Stimulated activated CD8-positive, alpha-beta memory T cell treated with anti-CD3 and anti-CD28 coated beads, Interleukin-12 subunit alpha, Interleukin-12 subunit beta, amount 100 ng/mL, for 24 hours (primary cell): ENCODE data around the gene SEMG1.

ENCODE experiments used
- DNase-seq: peaks from one replicate; pipeline ENCODE4 v3.0.0-alpha.2; 2020; ENCODE audit errors: extremely low read depth

Gene SEMG1

GRCh38 chr20:45221076-45221475 is 14.2 kb downstream of the SEMG1 start, which contains the start of gene SEMG2:
Gene SEMG2, plus strand, starts transcription at chr20:45221373. Its CDS starts 17 bp downstream, at chr20:45221390.
- DNase-seq, result no peak

- DNase-seq, result no peak
Measured at GRCh38 chr20:45223136-45223535, 16.3 kb downstream of the SEMG1 start.

DNA sequence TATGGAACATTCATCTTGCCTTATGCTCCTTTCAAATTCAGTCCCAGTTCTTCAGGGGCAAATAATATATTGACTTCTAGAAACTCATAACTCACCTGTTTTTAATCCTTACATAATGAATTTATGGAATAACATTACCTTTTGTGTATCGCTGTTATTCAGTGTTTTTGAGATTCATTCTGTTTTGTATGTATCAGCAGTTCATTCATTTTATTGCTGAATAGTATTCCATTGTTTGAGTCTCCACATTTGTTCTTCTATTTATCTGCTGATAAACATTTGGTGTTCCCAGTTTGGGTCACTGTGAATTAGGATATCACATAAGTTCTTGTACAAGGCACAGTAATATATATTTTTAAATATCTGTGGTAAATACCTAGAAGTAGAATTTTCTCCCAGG is 19.5 kb downstream of the SEMG1 start:
- DNase-seq, result no peak

GRCh38 chr20:45229264-45230056 is 22.6 kb downstream of the SEMG1 start:
- DNase-seq, result peak; percentile 3

GRCh38 chr20:45230631-45231030 is 23.8 kb downstream of the SEMG1 start:
- no peak for DNase-seq

DNA sequence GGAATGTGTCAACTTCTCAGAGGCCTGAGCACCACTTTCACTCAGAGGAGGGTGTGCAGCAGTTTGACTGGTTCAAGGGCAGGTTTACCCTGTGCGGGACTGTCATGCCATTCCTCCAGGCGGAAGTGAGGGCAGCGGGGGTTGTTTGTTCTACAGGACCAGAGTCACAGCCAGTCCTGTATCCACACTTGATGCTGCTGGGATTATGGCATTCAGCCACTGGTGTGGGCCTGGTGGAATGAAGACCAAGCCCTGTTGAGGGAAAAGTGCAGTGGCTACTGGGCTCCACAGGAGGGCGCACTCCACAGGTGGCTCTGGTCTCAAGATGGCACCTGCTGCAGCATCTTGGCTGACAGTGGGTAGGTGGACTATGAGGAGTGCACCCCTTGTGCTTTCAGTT is 29.2 kb downstream of the SEMG1 start:
- DNase-seq, result no peak

GRCh38 chr20:45238139-45238538 is 31.3 kb downstream of the SEMG1 start:
- no peak for DNase-seq

DNA sequence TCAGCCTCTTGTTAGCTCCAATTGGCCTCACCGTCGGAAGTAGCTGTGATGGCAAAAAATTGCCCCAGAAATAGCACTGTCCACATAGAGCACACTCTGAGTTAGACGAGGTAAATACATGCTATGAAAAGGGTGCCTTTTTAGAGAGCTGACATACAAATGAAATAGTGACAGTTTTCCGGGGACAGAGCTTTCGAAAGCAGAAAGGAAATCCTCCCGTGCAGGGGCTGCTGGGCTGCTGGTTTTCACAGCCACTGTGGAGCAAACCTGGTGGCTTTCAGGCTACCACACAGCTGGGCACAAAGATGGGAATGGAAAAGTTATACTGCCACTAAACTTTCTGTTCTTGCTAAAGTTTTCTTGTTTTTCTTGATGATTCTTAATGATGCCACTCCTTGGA is 39.3 kb downstream of the SEMG1 start:
- DNase-seq, result no peak

- no peak for DNase-seq
Measured at GRCh38 chr20:45247865-45248264, 41.0 kb downstream of the SEMG1 start.

DNA sequence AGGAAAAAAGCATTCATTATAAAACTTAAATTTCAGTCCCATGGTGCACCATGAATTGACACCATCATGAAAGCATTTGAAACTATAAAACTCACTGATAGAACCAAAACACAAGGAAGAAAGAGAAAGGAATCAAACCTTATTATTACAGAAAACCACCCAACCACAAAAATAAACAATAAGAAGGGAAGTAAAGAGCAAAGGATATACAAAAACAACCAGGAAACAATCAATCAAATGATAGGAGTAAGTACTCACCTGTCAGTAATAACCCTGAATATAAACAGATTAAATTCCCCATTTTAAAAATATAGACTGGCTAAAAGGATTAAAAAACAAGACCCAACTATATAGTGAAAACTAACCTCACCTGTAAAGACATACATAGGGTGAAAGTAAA is 41.8 kb downstream of the SEMG1 start:
- no peak for DNase-seq

GRCh38 chr20:45251884-45252560 is 45.2 kb downstream of the SEMG1 start:
- no peak for DNase-seq

GRCh38 chr20:45253261-45253660 is 46.4 kb downstream of the SEMG1 start:
- DNase-seq, result no peak

- no peak for DNase-seq
Measured at GRCh38 chr20:45254383-45255262, 47.8 kb downstream of the SEMG1 start, which contains the start of gene SLPI. Gene SLPI, minus strand, starts transcription at chr20:45254564. Its CDS starts 21 bp downstream, at chr20:45254543.

DNA sequence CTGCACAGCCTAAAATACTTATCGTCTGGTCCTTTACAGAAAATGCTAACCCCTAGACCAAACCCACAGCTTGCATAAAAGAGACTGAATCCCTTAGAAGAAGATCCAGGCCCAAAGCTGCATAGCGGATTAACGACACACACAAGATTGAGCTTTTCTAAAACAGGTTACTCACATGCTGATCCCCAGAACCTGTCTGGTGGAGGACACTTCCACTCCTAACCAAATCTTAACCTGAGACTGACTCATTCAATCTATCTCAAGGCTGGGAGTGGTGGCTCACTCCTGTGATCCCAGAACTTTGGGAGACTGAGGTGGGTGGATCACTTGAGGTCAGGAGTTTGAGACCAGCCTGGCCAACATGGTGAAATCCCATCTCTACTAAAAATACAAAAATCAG is 50.3 kb downstream of the SEMG1 start:
- no peak for DNase-seq

DNA sequence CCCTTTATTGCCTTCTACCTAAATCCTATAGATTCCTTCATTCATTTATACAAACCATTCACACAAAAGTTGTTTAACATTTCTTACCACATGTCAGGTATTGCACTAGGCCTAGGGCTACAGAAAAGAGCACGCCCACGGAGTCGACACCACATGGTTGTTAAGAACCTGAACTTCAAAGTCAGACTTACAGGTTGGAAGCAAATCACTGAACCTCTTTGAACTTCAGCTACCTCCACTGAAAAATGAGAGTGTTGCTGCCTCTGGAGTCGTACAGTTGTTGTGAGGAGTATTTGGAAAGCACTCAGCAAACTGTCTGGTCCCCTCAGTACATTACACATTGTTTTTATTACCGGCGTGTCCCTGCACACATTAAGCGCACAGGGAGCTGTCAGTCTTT is 50.9 kb downstream of the SEMG1 start:
- DNase-seq, result no peak

GRCh38 chr20:45258259-45258658 is 51.4 kb downstream of the SEMG1 start:
- DNase-seq, result no peak

DNA sequence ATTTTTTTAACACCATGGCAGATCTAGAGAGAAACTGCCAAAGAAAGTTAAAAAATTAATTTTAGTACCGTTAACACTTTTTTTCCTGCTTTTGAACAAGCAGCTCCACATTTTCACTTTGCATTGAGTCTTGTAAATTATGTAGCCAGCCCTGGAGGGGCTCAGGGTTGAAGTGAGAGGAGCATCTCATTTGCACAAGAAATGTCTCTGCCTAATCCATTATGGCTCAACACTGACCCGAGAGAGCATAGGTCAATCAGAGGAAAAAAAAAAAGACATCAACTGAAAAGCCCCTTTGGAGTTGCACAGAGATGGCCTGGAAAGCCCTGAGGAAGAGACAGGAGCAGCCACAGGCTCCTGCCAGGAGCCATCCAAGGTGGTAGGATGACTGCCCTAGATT is 51.8 kb downstream of the SEMG1 start:
- no peak for DNase-seq
